NCI-H2227 (cell line): ENCODE measurements around the gene CIITA.

Experiments used
- DNase-seq: peaks from one replicate; lab custom pipeline; 2025; ENCODE audit not compliant: unreplicated experiment; lab: John Stamatoyannopoulos, UW

The CIITA gene

GRCh38 chr16:10978871-10979446 lies 102.0 kb downstream of the CIITA start:
- DNase-seq = no peak

GRCh38 chr16:10979717-10980601 lies 103.0 kb downstream of the CIITA start:
- no peak for DNase-seq

- no peak for DNase-seq
Observed at GRCh38 chr16:10980813-10981212, 103.8 kb downstream of the CIITA start.

- DNase-seq = no peak
Observed at GRCh38 chr16:10981697-10982216, 104.8 kb downstream of the CIITA start.

- no peak for DNase-seq
Observed at GRCh38 chr16:10982465-10983150, 105.6 kb downstream of the CIITA start.

GRCh38 chr16:10983159-10983558 lies 106.2 kb downstream of the CIITA start:
- DNase-seq = no peak

GRCh38 chr16:10984509-10984908 lies 107.5 kb downstream of the CIITA start:
- no peak for DNase-seq
